ENCODE results near the gene CHN2. TPM values are rescaled to one million over a fixed set of nuclear protein-coding genes. Genes with fewer than 3 reads are reported as not detected.

CHN2 gene
- total RNA-seq, 1 experiment from 2014 or later, result 5.1 TPM

- CTCF ChIA-PET, result no interaction called here
- TF ChIP-seq CTCF (IDR thresholded peaks at IDR 0.05; ENCODE audit: unreplicated experiment), result no peak
- H3K9me3 Mint-ChIP-seq (ENCODE audit: unreplicated experiment), result no peaks in the 10 kb centered on the region
- no peak overlapping the region for H3K4me3 Mint-ChIP-seq (ENCODE audit: unreplicated experiment)
- POLR2A ChIA-PET, result no interaction called here
- peaks cover 5% of the 10 kb centered on the region for H3K4me1 Mint-ChIP-seq (ENCODE audit: insufficient read depth, unreplicated experiment)
- no TSS peak for BruUV-seq (replicated peaks)
- no peak overlapping the region for H3K27ac Mint-ChIP-seq (ENCODE audit: low read depth, unreplicated experiment)
- intact Hi-C loops (cut with micrococcal nuclease), result no loop called here
- H3K36me3 Mint-ChIP-seq (ENCODE audit: insufficient read depth, unreplicated experiment), result no peaks in the 10 kb centered on the region
- no peaks in the 10 kb centered on the region for H3K27me3 Mint-ChIP-seq (ENCODE audit: insufficient read depth, unreplicated experiment)
- no peak for DNase-seq (ENCODE audit: unreplicated experiment)
Observed at GRCh38 chr7:29459589-29459988, 265.0 kb downstream of the CHN2 start.

GRCh38 chr7:29461996-29462395 is 267.4 kb downstream of the CHN2 start:
- no peak for TF ChIP-seq CTCF (IDR thresholded peaks at IDR 0.05; ENCODE audit: unreplicated experiment)
- BruUV-seq (replicated peaks), result no TSS peak
- Mint-ChIP-seq H3K4me1 (ENCODE audit: insufficient read depth, unreplicated experiment) (peaks cover 7% of the 10 kb centered on the region), H3K9me3 (ENCODE audit: unreplicated experiment) (no peaks in the 10 kb centered on the region), H3K36me3 (ENCODE audit: insufficient read depth, unreplicated experiment) (no peaks in the 10 kb centered on the region), H3K27ac (ENCODE audit: low read depth, unreplicated experiment) (no peak overlapping the region), H3K27me3 (ENCODE audit: insufficient read depth, unreplicated experiment) (no peaks in the 10 kb centered on the region), H3K4me3 (ENCODE audit: unreplicated experiment) (no peak overlapping the region)
- ChIA-PET POLR2A (no interaction called here), CTCF (no interaction called here)
- intact Hi-C loops (cut with micrococcal nuclease), result no loop called here
- no peak for DNase-seq (ENCODE audit: unreplicated experiment)

GRCh38 chr7:29463504-29464158 is 269.1 kb downstream of the CHN2 start:
- intact Hi-C loops (cut with micrococcal nuclease), result no loop called here
- TF ChIP-seq CTCF (IDR thresholded peaks at IDR 0.05; ENCODE audit: unreplicated experiment), result no peak
- no peak for DNase-seq (ENCODE audit: unreplicated experiment)
- Mint-ChIP-seq H3K9me3 (ENCODE audit: unreplicated experiment) (no peaks in the 10 kb centered on the region), H3K4me3 (ENCODE audit: unreplicated experiment) (no peak overlapping the region), H3K4me1 (ENCODE audit: insufficient read depth, unreplicated experiment) (peaks cover 13% of the 10 kb centered on the region), H3K27ac (ENCODE audit: low read depth, unreplicated experiment) (no peak overlapping the region), H3K27me3 (ENCODE audit: insufficient read depth, unreplicated experiment) (no peaks in the 10 kb centered on the region), H3K36me3 (ENCODE audit: insufficient read depth, unreplicated experiment) (no peaks in the 10 kb centered on the region)
- POLR2A ChIA-PET, result no interaction called here
- CTCF ChIA-PET, result interaction anchor here (0.6 kb wide), 1 partner anchor 42 kb away, joined by 3 read pairs; no protein-coding TSS in a partner anchor
- BruUV-seq (replicated peaks), result no TSS peak

GRCh38 chr7:29464753-29465152 is 270.2 kb downstream of the CHN2 start:
- H3K27ac Mint-ChIP-seq (ENCODE audit: low read depth, unreplicated experiment), result no peak overlapping the region
- no peaks in the 10 kb centered on the region for H3K9me3 Mint-ChIP-seq (ENCODE audit: unreplicated experiment)
- H3K4me1 Mint-ChIP-seq (ENCODE audit: insufficient read depth, unreplicated experiment), result peaks cover 13% of the 10 kb centered on the region
- H3K4me3 Mint-ChIP-seq (ENCODE audit: unreplicated experiment), result no peak overlapping the region
- no peaks in the 10 kb centered on the region for H3K36me3 Mint-ChIP-seq (ENCODE audit: insufficient read depth, unreplicated experiment)
- intact Hi-C loops (cut with micrococcal nuclease), result no loop called here
- TF ChIP-seq CTCF (IDR thresholded peaks at IDR 0.05; ENCODE audit: unreplicated experiment), result no peak
- no peak for DNase-seq (ENCODE audit: unreplicated experiment)
- ChIA-PET POLR2A (interaction anchor here (0.6 kb wide), 1 partner anchor 19 kb away, joined by 3 read pairs; no protein-coding TSS in a partner anchor), CTCF (interaction anchor here (0.6 to 1.8 kb wide), 2 partner anchors 74 to 538 kb away, joined by 3 to 4 read pairs; no protein-coding TSS in a partner anchor)
- no peaks in the 10 kb centered on the region for H3K27me3 Mint-ChIP-seq (ENCODE audit: insufficient read depth, unreplicated experiment)
- no TSS peak for BruUV-seq (replicated peaks)
